Activated gamma-delta T cell treated with Interleukin-2 at 50 U/mL for 16 hours (primary cell): ENCODE results near the gene CACNA1C.

Experiments used
- DNase-seq: peaks from one replicate; pipeline ENCODE4 v3.0.0-alpha.2; 2020

CACNA1C gene

GRCh38 chr12:2614341-2614740 is 561.6 kb downstream of the CACNA1C start:
- no peak for DNase-seq

GRCh38 chr12:2615665-2616402 is 563.0 kb downstream of the CACNA1C start:
- no peak for DNase-seq

GRCh38 chr12:2616763-2617162 is 564.0 kb downstream of the CACNA1C start:
- no peak for DNase-seq

- DNase-seq, result no peak
These were observed 564.6 kb downstream of the CACNA1C start for GRCh38 chr12:2617365-2617764.

- DNase-seq, result no peak
These were observed 565.7 kb downstream of the CACNA1C start for GRCh38 chr12:2618291-2618995.

- DNase-seq, result no peak
These were observed 566.3 kb downstream of the CACNA1C start for GRCh38 chr12:2619136-2619535.

- no peak for DNase-seq
These were observed 569.7 kb downstream of the CACNA1C start for GRCh38 chr12:2622460-2622859.

DNA sequence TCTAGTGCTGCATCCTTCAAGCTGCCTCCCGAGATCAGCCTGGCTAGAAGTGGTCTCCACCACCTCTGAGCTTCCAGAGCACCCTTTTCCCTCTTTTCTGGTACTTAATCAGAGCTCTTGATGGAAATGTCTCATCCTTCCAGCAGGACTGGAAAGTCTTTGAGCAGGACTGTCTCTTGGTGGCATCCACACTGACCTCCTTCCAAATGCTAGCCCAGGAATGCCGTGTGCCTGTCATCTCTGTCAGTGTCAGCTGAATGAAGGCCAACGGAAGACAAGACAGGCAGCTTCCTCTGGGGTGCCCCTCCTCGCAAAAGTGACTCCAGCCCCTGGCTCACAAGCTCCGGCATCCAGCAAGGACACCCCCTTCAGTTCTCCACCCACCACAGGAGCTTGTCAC is 570.7 kb downstream of the CACNA1C start:
- DNase-seq, result no peak

DNA sequence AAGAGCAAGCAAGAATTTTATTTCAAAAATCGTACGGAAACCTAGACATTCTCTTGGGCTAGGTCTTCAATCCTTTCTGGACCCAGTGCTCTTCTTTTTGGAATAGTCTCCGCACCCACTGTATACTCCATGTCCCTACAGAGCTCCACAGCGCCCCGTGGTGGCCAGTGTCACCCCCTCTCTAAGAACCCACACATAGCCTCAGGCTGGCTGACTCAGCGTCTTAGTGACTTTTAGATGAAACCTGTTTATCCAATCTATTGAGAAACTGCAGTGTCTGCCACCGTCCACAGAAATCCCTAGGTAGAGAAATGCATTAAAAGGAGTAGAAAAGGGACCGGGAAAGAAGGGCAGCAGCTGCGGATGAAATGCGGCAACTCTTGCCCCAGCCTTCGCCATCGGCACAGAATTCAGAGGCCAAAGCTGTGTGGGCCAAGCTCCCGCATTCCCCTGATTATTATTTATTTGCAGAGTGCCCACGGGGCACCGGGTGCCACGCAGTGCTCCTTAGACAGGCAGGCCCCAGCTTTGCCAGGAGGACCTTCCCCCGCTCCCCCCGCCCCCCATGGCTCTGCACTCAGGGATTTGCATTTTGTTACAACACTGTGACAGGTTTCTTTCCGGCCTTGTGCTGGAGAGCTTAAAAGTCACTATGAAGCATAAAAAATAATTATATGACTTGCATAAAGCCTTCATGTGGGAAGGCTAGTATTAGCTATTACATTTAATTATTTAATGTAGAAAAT is 571.9 kb downstream of the CACNA1C start:
- DNase-seq, result no peak

DNA sequence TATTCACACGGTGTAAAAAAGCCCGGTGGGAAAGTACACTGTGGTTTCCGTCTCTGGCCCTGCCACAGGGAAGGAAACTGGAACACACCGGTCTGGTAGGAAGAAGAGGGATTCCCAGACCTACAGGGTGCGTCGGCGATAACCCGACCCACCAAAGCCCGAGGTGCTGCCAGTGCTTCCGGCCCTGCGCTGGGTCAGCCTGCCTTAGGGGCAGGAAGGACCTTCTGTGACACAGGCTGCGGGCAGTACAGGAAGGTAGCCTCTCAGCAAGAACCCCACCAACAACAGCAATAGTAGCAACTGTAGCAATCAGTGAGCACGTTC is 572.5 kb downstream of the CACNA1C start:
- no peak for DNase-seq

DNA sequence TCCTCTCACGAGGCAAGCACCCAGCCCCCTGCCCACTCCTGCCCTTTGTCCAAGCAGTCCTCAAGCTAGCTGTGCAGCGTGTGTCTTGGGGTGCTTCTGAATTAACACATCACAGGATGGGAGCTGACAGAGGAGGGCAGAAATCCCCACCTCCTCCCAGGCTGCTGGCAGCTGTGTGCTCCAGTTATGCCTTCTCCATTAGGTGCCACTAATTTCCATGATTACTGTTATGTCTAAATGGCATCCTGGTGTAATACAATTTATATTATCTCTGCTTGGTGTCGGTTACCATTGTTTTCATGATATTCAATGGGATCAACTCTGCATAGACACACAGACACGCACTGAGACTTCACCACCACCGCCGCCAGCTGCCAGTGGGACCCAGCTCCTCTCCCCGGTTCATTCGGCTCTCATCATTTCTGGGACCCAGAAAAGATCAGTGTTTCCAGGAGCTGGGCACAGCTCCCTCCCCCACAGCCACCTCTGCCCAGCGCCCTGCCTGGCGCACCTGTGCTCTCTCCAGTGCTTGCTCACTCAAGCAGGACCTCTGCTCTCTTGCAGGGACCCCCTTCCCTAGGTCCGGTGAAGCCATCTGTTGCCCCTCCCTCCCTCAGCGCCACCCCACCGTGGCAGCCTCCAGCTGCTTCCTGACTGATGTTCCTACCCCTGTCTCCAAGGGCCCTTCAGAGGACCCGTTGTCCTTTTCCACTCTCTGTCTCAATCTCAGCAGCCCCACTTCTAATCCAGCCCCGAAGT is 574.5 kb downstream of the CACNA1C start:
- no peak for DNase-seq

DNA sequence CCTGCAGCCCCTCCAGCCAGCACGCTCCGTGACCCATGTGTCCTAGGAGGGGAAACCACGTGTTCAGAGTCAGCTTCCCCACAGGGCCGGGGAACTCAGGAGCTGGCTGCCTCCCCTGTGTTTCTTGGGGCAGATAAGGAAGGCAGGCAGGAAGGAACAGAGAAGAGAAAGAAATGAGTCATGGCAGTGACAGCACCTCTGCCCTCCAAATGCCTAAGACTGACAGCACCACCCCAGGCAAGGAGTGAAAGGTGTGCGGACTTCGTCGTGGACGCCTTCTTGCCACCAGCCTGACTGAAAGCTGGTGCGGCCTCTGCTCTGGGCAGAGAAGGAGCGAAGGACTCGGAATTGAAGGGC is 575.0 kb downstream of the CACNA1C start:
- DNase-seq, result no peak

GRCh38 chr12:2628401-2628800 is 575.6 kb downstream of the CACNA1C start:
- DNase-seq, result no peak

DNA sequence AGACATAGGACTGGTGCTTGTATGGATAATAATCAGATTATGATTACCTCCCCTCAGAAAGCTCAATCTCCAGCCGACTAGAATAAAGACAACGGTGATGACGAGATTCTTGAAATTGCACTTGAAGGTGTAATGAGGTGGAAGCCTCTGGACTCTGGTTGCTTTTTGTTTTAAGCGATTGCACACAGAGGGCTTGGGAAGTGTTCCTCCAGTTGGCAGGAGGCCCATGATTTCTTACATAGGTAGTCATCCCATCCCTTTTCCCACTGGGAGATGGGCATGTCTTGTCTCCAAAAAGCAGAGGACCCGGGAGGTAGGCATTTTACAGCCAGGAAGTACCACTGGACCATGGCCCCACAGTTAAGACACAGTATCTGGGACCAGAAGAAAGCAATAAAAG is 576.3 kb downstream of the CACNA1C start:
- no peak for DNase-seq

DNA sequence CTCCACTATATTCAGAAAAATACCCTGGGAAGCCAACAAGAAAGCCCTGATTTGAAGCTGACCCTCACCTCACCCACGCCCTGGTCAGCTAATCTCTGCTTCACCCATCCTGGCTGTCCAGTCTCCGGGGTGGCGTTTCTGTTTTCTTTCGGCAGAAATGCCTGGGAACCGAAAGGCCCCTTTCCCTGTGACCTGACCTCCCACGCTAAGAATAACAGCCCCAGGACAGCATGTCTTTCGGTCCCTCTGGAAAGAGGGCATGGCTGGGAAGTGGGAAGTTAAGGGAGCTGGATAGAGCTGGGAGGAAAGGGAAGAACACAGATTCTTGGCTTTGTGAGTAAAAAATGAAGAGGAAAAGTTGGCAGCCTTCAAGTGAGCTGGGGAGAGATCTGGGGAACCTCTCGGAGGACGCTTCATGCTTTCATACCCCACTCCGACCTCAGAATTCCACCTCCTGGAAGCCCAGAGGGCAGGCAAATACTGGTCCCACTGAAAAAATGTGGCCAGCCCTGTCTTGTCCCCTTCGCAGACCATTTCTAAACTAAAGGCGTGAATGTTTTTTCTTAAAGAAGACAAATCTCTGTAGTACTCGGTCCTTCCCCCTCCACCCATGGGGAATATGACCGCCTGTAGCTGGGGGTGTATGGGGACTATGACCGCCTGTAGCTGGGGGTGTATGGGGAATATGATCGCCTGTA is 579.0 kb downstream of the CACNA1C start:
- DNase-seq, result no peak

DNA sequence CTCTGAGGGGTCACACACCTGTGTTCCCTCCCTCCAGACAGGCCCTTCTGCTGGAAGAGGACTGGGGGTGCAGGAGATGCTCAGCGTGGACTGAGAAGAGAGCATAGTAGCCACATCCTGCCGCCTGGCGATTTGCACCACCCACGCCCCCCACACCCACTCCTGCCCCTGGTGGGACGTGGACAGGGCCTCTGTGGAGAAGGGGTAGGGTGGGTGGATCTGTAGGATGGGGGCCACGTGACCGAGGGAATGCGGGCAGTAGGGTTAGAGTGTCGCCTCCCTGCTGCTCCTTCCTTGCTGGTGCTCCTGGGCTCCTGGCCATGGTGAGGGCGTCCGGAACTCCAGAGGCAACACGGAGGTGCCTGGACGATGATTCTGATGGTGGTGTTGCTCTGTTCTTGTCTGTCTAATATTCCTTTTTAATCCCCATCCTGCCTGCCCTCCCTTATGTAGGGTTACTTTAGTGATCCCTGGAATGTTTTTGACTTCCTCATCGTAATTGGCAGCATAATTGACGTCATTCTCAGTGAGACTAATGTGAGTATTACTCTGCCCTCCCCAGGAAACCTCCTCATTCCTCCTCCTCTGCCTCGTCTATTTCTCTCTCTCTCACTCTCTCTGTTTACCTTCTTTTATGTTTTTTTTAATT is 580.5 kb downstream of the CACNA1C start:
- no peak for DNase-seq

DNA sequence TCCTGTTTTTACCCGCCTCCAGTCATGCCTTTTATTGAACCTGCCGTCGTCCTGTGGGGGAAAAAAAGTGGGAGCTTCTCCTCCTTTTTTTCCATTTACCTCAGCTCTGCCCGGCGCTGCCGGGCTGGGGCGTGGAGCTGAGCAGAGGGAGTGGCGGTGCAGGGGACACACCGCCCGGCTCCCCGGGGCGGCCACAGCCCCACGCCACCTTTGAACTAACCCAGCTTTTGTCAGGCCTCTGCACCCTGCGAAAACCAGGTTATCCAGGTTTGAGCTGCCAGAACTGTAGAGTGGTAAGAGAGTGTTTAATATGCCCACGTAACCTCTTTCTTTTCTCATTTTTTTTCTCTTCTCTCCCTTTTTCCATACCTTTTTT is 581.0 kb downstream of the CACNA1C start:
- DNase-seq, result no peak

GRCh38 chr12:2634471-2634870 is 581.7 kb downstream of the CACNA1C start:
- no peak for DNase-seq

DNA sequence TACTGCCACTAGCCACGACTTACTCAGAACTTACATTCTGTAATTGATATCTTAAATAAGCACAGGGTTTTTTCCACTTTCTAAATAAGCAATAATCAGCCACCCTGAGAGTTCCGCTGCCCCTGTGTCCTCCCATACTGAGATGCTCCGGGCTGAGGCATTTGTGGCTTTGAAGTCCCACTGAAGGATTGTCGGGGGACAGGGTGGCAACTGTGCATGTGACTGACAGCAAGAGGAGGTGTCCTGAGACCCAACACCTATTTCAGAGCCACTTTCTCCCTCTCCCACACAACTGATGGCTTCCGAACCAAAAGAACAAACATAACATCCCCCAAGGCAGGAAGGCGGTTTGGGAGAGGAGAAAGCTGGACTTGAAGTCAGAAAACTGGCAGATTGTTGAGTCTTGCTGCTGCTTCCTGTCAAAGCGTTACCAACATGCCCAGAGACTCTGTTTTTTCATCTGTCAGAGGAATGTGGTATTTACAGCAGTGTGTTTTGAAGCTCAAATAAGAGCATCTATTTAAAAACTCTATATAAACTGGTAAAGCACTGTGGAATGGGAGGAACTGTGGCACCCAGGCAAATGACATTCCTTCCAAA is 584.1 kb downstream of the CACNA1C start:
- DNase-seq, result no peak

DNA sequence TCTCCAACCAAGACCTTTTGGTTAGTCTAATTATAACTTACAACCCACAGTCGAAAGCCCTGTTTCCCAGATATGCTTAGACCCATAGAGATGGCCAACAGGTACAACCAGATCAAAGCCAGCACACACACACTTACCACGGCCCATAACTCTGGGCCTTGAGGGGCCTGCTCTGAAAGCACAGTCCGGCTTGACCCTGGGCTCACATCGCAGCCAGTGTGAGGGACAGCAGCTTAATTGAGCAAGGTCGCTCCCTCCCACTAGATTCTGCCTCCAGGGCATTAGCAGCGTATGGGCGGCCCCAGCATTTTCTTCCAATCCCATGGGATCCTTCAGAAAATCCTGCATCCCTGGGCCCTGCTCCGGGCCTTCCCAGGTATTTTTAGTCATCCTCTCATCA is 584.6 kb downstream of the CACNA1C start:
- no peak for DNase-seq

GRCh38 chr12:2638273-2639019 is 585.7 kb downstream of the CACNA1C start:
- no peak for DNase-seq
